OCI-LY1 (cell line): ENCODE data around the gene HNF1A.

Experiments used
- H2AFZ ChIP-seq: fragments of 200-600 bp; sonication (generic), shearing (Covaris generic); 2 replicates; pipeline ENCODE4 v1.6.0; 2014; ENCODE audit warnings: antibody characterized with exemption, mild to moderate bottlenecking, low read length
- H3F3A ChIP-seq: fragments of 200-600 bp; sonication (generic), shearing (Covaris generic); 2 replicates; pipeline ENCODE4 v1.6.0; 2014; ENCODE audit warnings: mild to moderate bottlenecking, antibody characterized with exemption, low read length, moderate library complexity; ENCODE audit not compliant: insufficient read depth
- H3K27ac ChIP-seq: fragments of 200-600 bp; sonication (generic); 2 replicates; pipeline ENCODE4 v1.5.1; 2014; ENCODE audit warnings: low read length, mixed run types, mild to moderate bottlenecking, low read depth; ENCODE audit not compliant: poor library complexity, severe bottlenecking
- H3K27me3 ChIP-seq: fragments of 200-600 bp; sonication (generic); 2 replicates; pipeline ENCODE4 v1.6.0; 2014; ENCODE audit warnings: antibody characterized with exemption, mild to moderate bottlenecking, low read length, moderate library complexity; ENCODE audit not compliant: insufficient read depth
- H3K36me3 ChIP-seq: fragments of 200-600 bp; sonication (generic); 2 replicates; pipeline ENCODE4 v1.6.1; 2014; ENCODE audit warnings: mild to moderate bottlenecking, antibody characterized with exemption, low read length, moderate library complexity, mixed read lengths; ENCODE audit not compliant: insufficient read depth
- H3K4me1 ChIP-seq: fragments of 200-600 bp; sonication (generic); 2 replicates; pipeline ENCODE4 v1.5.1; 2014; ENCODE audit warnings: mild to moderate bottlenecking, low read length, moderate library complexity; ENCODE audit not compliant: insufficient read depth, severe bottlenecking
- H3K4me2 ChIP-seq: fragments of 200-600 bp; sonication (generic), shearing (Covaris generic); 2 replicates; pipeline ENCODE4 v1.6.1; 2014; ENCODE audit warnings: low read length
- H3K4me3 ChIP-seq: fragments of 200-600 bp; sonication (generic); 2 replicates; pipeline ENCODE4 v1.5.1; 2014; ENCODE audit warnings: low read length, low read depth, mild to moderate bottlenecking, mixed read lengths; ENCODE audit not compliant: poor library complexity, severe bottlenecking
- H3K79me2 ChIP-seq: fragments of 200-600 bp; shearing (Covaris generic); 2 replicates; pipeline ENCODE4 v1.6.1; 2016; ENCODE audit warnings: mixed run types, low read length, mixed read lengths; ENCODE audit not compliant: insufficient read depth
- H3K9ac ChIP-seq: fragments of 200-600 bp; sonication (generic), shearing (Covaris generic); 2 replicates; pipeline ENCODE4 v1.6.1; 2014; ENCODE audit warnings: mild to moderate bottlenecking, low read length, mixed read lengths
- H3K9me2 ChIP-seq: fragments of 200-600 bp; sonication (generic), shearing (Covaris generic); 2 replicates; pipeline ENCODE4 v1.6.1; 2014; ENCODE audit warnings: low read depth, mild to moderate bottlenecking, low read length, mixed read lengths
- H3K9me3 ChIP-seq: fragments of 200-600 bp; shearing (Covaris generic); 2 replicates; pipeline ENCODE4 v1.6.1; 2014; ENCODE audit warnings: low read length, mixed read lengths
- H4K20me1 ChIP-seq: fragments of 200-600 bp; sonication (generic), shearing (Covaris generic); 2 replicates; pipeline ENCODE4 v1.6.0; 2016; ENCODE audit warnings: mild to moderate bottlenecking, low read length; ENCODE audit not compliant: insufficient read depth
- EZH2 ChIP-seq: fragments of 200-600 bp; sonication (generic), shearing (Covaris generic); IDR thresholded peaks from 2 replicates; pipeline ENCODE4 v1.8.0; 2017; ENCODE audit warnings: borderline replicate concordance, mixed run types, mild to moderate bottlenecking, antibody characterized with exemption, low read length, moderate library complexity, mixed read lengths
- TF ChIP-seq, protein P1 (sequence below): fragments of 200-600 bp; sonication (generic), shearing (Covaris generic); IDR thresholded peaks from 2 replicates; pipeline ENCODE4 v1.5.1; 2017; ENCODE audit warnings: mild to moderate bottlenecking, antibody characterized with exemption, low read length, moderate library complexity, mixed read lengths

Gene HNF1A

DNA sequence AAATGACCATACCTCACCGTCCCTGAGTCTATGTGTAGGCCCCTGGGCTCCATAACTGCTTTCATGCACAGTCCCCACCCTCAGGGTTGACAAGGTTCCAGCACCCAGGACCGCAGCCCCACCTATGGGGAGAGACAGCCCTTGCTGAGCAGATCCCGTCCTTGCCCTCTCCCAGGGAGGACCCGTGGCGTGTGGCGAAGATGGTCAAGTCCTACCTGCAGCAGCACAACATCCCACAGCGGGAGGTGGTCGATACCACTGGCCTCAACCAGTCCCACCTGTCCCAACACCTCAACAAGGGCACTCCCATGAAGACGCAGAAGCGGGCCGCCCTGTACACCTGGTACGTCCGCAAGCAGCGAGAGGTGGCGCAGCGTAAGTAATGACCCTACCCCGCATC, 10.3 kb downstream of the HNF1A start:
- Histone ChIP-seq H3K4me1 (no peaks in the 10 kb centered on the region), H3K9ac (no peak overlapping the region), H3K36me3 (no peaks in the 10 kb centered on the region), H3K27me3 (no peaks in the 10 kb centered on the region; the same call in 1 of the 2 replicates), H2AFZ (no peak overlapping the region), H3K27ac (no peak overlapping the region), H3K9me3 (no peaks in the 10 kb centered on the region), H3K79me2 (no peaks in the 10 kb centered on the region), H4K20me1 (no peaks in the 10 kb centered on the region), H3K4me2 (no peak overlapping the region), H3K9me2 (no peaks in the 10 kb centered on the region), H3F3A (no peaks in the 10 kb centered on the region), H3K4me3 (no peak overlapping the region)
- TF ChIP-seq EZH2: no peak
- TF ChIP-seq, protein P1, sequence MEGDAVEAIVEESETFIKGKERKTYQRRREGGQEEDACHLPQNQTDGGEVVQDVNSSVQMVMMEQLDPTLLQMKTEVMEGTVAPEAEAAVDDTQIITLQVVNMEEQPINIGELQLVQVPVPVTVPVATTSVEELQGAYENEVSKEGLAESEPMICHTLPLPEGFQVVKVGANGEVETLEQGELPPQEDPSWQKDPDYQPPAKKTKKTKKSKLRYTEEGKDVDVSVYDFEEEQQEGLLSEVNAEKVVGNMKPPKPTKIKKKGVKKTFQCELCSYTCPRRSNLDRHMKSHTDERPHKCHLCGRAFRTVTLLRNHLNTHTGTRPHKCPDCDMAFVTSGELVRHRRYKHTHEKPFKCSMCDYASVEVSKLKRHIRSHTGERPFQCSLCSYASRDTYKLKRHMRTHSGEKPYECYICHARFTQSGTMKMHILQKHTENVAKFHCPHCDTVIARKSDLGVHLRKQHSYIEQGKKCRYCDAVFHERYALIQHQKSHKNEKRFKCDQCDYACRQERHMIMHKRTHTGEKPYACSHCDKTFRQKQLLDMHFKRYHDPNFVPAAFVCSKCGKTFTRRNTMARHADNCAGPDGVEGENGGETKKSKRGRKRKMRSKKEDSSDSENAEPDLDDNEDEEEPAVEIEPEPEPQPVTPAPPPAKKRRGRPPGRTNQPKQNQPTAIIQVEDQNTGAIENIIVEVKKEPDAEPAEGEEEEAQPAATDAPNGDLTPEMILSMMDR: no peak

GRCh38 chr12:120989687-120990086, 11.3 kb downstream of the HNF1A start:
- no peaks in the 10 kb centered on the region for H4K20me1 ChIP-seq
- H3K36me3 ChIP-seq: no peaks in the 10 kb centered on the region
- no peak overlapping the region for H3K27ac ChIP-seq
- no peaks in the 10 kb centered on the region; the same call in 1 of the 2 replicates for H3K27me3 ChIP-seq
- no peaks in the 10 kb centered on the region for H3K9me2 ChIP-seq
- H3K9me3 ChIP-seq: no peaks in the 10 kb centered on the region
- no peaks in the 10 kb centered on the region for H3F3A ChIP-seq
- no peaks in the 10 kb centered on the region for H3K4me1 ChIP-seq
- TF ChIP-seq EZH2: no peak
- TF ChIP-seq, protein P1: no peak
- no peaks in the 10 kb centered on the region for H3K79me2 ChIP-seq
- H2AFZ ChIP-seq: no peak overlapping the region
- H3K4me3 ChIP-seq: no peak overlapping the region
- no peak overlapping the region for H3K4me2 ChIP-seq
- H3K9ac ChIP-seq: no peak overlapping the region

DNA sequence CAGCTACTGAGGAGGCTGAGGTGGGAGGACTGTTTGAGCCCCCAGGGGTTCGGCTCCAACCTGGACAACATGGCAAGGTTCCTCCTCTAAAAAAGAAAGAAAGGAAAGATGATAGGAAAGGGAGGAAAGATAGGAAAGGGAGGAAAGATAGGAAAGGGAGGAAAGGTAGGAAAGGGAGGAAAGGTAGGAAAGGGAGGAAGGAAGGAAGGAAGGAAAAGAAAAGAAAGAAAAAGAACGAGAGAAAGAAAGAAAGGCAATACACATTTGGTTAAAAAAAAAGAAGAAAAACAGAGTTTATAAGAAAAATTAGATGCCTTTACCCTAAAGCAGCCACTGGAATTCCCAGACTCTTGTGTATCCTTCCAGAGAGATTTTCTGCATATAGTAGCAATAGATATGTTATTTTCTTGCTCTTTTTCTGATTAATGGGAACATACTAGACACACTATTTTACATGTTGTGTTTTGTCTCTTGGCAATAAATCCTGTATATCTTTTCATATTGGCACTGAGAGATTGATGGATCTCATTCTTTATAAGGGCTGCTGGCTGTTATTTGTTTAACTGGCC, 12.2 kb downstream of the HNF1A start:
- Histone ChIP-seq H3K36me3 (no peaks in the 10 kb centered on the region), H3K27ac (no peak overlapping the region), H3K4me1 (no peaks in the 10 kb centered on the region), H3K4me3 (no peak overlapping the region), H3K9ac (no peak overlapping the region), H3K79me2 (no peaks in the 10 kb centered on the region), H3K4me2 (no peak overlapping the region), H2AFZ (no peak overlapping the region), H4K20me1 (no peaks in the 10 kb centered on the region), H3K9me3 (no peaks in the 10 kb centered on the region), H3K27me3 (no peaks in the 10 kb centered on the region; the same call in 1 of the 2 replicates), H3K9me2 (no peaks in the 10 kb centered on the region), H3F3A (no peaks in the 10 kb centered on the region)
- TF ChIP-seq, protein P1: no peak
- no peak for TF ChIP-seq EZH2
